Fibroblast of skin of scalp (primary cell): ENCODE measurements around the gene SMARCA4.
"Not testable (repeated sequence)": the region's sequence is repeated elsewhere in the genome, so short reads cannot be mapped to it uniquely, and the experiment has no call there.

Source experiments
- DNase-seq: peaks from one replicate; pipeline ENCODE4 v3.0.0-alpha.2; 2013

SMARCA4 gene

DNA sequence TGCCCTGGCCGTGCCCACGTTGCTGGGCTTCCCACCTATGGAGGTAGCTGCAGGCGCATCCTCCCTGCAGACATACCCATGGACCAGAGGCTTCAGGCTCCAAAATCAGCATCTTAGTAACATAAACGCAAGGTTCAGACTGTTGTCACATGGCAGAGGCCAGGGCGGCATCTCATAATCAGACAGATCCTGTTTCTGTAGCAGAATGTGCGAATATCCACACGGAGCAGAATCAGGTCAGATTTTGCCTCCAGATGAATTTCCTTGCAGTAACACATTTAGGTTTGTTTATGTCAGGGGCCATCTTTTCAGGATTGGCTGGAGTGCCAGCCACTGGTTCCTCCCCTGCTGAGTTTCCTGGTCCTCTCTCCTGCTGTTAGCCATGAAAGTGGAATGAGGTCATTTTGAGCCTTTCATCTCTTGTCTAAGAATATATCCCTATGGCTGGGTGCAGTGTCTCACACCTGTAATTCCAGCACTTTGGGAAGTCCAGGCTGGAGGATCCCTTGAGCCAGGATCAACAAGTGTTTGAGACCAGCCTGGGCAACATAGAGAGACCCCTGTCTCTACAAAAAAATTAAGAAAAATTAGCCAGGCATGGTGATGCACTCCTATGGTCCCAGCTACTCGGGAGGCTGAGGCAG is 20.5 kb downstream of the SMARCA4 start:
- DNase-seq, result peak; percentile 32

GRCh38 chr19:10983026-10983425 is 22.2 kb downstream of the SMARCA4 start:
- DNase-seq, result no peak

- no peak for DNase-seq
These were observed 23.4 kb downstream of the SMARCA4 start for GRCh38 chr19:10984166-10984735.

DNA sequence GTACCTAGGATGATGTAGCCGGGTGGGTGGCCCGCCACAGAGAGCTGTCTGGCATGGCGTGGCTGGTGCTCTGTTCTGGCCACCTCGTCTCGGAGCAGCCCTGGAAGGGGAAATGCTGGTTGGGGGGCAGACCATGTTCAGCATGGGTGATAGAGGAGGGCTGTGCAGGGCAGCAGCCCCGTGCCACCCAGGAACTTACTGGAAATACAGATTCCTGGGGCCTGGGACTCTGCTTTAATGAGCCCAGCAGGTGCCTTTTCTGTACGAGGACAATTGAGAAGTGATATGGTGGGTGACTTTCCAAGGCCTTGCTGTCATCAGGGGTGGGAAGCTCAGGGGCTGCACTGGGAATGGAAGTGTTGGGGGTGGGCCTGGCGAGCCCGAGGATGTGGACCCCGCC is 24.7 kb downstream of the SMARCA4 start:
- DNase-seq, result no peak

DNA sequence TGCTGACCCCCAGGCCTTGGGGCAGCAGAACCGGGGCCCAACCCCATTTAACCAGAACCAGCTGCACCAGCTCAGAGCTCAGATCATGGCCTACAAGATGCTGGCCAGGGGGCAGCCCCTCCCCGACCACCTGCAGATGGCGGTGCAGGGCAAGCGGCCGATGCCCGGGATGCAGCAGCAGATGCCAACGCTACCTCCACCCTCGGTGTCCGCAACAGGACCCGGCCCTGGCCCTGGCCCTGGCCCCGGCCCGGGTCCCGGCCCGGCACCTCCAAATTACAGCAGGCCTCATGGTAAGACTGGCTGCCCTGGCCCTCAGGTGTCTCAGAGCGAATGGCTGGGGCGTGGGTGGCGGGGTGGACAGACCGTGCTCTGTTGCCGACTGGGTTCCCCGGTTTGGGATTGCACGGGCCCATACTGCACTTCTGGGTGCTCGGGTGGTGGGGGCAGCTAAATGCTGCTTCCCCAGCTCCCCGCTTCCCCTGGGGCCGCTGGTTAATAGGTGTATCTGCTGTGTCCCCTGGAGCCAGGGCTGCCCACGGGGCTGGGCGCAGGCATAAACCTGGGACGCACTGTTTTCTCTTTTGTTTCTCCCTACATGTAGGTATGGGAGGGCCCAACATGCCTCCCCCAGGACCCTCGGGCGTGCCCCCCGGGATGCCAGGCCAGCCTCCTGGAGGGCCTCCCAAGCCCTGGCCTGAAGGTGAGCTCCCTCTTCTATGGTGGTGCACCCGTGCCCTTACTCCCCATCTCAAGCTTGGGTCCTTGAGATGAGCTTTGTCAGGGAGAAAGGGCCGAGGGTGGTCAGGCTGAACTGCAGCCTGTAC is 25.7 kb downstream of the SMARCA4 start:
- no peak for DNase-seq

- no peak for DNase-seq
These were observed 26.9 kb downstream of the SMARCA4 start for GRCh38 chr19:10987571-10988297.

DNA sequence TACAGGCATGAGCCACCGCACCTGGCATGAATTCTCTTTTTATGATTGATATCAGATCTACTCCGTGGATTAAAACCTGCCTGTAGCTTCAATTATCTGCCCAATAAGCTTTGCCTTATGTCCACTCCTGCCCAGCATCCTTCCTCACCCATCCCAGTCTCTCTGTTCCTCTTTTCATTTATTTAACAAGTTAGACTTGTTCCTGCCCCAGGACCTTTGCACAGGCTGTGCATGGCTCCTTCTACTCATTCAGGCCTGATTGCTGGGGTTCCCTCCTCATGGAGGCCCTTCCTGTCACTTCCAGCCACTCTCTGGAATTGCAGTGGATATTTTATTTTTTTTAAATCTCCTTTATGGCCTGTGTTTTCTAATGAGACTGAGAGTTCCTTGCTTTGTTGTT is 27.6 kb downstream of the SMARCA4 start:
- no peak for DNase-seq

DNA sequence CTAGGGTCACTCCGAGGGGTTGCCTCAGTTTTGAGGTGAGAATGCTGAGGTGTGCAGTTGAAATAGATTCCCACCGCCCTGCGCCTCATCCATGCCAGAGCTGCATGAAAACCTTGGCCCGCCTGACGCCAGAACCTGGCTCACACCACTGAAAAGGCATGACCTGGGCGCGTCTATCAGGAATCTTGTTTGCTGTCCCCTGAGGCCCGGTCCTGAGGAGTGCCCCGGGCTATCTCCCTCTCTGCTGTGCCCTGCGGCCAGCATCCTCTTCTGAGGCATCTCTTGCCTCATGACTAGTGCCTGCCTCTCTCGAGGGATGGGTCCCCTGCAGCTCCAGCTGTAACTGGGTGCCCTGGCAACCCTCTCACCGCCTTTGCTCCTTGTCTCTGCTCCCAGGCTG is 28.1 kb downstream of the SMARCA4 start:
- no peak for DNase-seq

DNA sequence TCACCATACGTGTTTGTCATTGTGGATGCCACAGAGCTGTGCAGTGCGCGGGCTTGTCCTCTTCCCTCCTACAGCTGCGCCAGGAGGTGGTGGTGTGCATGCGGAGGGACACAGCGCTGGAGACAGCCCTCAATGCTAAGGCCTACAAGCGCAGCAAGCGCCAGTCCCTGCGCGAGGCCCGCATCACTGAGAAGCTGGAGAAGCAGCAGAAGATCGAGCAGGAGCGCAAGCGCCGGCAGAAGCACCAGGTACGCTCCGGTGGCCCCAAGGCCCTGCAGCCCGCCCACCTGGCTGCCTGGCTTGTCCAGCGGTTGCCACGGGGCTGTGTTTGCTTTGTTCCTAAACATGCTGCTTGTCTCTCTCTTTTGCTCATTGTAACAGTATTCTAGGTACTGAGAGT is 30.2 kb downstream of the SMARCA4 start:
- DNase-seq, result no peak

DNA sequence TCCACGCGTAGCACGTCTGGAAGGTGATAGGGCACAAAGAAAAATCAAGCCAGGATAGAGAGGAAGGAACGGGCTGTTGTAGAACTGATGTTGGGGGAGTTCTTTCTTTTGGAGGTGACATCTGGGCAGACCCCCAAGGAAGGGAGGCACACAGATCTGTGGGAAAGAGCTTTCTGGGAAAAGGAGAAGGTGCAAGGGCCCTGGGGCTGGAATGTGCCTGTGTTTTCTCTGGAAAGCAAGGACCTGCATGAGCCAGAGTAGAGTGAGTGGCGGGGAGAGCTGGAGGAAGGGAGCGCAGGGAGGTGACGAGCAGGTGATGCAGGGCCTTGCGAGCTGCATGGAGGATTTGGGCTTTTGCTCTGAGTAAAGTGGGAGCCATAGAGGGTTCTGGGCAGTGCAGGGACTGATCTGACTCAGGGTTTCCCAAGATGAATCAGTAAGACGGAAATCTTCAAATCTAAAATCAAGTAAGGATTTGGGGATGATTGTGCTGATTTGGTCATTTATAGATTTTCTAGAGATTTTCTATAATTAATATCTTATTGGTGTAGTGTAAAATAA is 30.8 kb downstream of the SMARCA4 start:
- no peak for DNase-seq

DNA sequence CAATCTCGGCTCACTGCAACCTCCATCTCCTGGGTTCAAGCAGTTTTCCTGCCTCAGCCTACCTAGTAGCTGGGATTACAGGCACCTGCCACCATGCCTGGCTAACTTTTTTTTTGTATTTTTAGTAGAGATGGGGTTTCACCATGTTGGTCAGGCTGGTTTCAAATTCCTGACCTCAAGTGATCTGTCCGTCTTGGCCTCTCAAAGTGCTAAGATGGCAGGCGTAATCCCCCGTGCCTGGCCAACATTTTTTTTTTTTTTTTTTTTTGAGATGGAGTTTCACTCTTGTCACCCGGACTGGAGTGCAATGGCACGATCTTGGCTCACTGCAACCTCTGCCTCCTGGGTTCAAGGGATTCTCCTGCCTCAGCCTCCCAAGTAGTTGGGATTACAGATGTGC is 31.3 kb downstream of the SMARCA4 start:
- not testable (repeated sequence) for DNase-seq

DNA sequence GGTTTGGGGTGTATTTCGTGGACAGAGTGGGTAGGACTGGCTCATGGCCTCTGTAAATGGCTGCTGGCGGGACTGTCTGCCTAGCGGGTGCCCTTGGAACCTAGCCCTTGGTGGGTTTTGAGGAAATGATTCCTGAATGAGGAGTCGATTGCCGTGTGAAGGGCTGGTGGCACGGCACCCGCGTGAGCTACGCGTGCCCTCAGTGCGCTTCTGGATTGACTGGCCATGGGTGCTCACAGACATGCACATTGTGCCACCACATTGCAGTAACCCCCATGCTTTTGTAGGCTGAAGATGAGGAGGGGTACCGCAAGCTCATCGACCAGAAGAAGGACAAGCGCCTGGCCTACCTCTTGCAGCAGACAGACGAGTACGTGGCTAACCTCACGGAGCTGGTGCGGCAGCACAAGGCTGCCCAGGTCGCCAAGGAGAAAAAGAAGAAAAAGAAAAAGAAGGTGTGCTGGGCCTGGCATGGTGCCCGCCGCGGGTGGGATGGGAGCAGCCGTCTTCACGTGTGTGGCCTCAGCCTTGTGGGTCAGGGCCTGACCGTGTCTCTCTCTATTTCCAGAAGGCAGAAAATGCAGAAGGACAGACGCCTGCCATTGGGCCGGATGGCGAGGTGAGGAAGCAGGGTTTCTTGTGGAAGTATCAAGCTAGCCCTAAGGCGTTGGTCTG is 35.2 kb downstream of the SMARCA4 start:
- DNase-seq, result no peak

GRCh38 chr19:10998045-10998533 is 37.3 kb downstream of the SMARCA4 start:
- DNase-seq, result no peak

DNA sequence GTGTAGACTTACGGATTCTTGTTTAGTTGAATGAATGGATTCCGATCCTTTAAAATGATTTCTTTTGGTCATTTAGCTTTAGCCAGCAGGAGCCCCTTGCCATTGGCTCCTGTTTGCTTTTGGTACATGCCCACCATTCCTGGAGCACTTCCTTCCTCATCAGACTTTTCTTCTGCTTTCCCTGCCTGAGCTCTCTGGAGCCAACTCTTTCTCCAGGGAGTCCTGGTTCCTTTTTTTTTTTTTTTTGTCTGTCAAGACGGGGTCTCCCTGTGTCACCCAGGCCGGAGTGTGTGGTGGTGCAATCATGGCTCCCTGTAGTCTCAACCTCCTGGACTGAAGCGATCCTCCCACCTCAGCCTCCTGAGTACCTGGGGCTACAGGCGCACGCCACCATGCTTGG is 37.8 kb downstream of the SMARCA4 start:
- DNase-seq, result no peak

GRCh38 chr19:11005521-11005920 is 44.7 kb downstream of the SMARCA4 start:
- DNase-seq, result no peak

DNA sequence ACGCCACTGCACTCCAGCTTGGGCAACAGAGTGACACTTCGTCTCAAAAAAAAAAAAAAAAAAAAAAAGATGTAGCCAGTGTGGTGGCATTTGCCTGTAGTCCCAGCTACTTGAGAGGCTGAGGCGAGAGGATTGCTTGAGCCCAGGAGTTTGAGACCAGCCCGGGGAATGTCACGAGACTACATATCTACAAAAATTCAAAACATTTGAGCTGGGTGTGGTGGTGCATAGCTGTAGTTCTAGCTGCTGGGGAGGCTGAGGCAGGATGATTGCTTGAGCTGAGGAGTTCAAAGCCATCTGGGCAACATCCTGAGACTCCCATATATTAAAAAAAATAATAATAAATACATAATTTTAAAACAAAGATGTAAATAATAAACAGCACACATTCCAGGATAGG is 46.6 kb downstream of the SMARCA4 start:
- no peak for DNase-seq

DNA sequence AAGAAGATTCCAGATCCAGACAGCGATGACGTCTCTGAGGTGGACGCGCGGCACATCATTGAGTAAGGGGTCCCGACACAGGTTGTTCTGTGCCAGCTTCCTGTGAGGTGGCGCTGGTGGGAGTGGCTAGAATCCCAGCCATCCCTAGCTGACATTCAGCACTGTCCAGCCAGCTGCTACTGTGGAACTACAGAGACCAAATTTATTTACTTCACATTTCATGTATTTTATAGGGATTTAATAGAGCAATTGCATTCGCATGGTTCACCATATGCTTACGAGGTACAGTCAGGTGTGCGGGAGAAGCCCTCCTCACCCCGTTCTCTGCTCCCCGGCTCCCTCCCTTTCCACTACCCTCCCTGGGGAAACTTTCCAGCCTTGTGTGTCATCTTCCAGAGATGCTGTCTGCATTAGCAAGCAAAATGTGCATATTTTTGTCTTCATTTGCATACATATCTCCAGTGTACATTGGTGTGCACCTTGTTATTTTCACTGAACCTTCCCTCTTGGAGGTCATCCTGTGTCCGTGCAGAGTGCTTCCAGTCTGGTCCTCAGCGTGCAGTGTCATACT is 47.2 kb downstream of the SMARCA4 start:
- DNase-seq, result no peak

DNA sequence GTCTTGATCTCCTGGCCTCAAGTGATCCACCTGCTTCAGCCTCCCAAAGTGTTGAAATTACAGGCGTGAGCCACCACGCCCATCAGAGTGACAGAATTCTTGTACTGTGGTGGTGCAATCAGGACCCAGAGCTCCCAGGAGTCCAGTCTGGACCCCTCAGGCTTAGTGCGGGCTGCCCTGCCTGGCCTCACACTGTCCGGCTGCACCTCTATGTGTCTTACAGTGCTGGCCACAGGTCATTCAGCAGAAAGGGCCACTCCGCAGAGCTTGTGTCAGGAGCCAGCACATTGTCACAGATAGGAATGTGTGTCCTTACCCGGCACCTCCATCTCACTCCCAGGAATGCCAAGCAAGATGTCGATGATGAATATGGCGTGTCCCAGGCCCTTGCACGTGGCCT is 49.2 kb downstream of the SMARCA4 start:
- DNase-seq, result no peak

- no peak for DNase-seq
These were observed 51.7 kb downstream of the SMARCA4 start for GRCh38 chr19:11012507-11012906.

- no peak for DNase-seq
These were observed 52.9 kb downstream of the SMARCA4 start for GRCh38 chr19:11013771-11014170.

DNA sequence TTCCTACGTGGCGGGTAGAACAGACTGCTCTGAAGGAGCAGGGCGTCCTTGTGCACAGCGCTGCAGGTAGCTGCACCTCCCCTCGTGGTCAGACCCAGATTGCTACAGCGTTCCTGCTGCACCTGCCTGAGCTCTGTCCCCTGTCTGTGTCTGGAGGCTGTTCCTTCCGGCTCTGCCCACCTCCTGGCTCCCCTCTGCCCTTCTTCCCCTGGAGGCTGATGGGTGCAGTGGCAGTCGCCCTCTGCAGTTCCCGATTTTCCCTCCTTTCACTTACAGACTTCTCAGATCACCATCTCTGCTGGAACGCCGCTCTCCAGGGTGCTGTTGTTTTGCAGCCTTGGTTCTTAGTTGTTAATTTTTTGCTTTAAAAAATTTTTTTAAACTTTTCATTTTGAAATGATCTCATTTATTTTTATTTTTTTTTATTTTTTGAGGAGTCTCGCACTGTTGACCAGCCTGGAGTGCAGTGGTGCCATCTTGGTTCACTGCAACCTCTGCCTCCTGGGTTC is 53.6 kb downstream of the SMARCA4 start:
- no peak for DNase-seq

- no peak for DNase-seq
These were observed 55.8 kb downstream of the SMARCA4 start for GRCh38 chr19:11016631-11017030.
